Stimulated activated naive CD4-positive, alpha-beta T cell treated with Interleukin-2 at 50 U/mL for 16 hours (primary cell): ENCODE results near the gene ARL5A.

Experiments used
- DNase-seq: peaks from one replicate; lab custom pipeline; 2025; lab: John Stamatoyannopoulos, UW

Gene ARL5A

DNA sequence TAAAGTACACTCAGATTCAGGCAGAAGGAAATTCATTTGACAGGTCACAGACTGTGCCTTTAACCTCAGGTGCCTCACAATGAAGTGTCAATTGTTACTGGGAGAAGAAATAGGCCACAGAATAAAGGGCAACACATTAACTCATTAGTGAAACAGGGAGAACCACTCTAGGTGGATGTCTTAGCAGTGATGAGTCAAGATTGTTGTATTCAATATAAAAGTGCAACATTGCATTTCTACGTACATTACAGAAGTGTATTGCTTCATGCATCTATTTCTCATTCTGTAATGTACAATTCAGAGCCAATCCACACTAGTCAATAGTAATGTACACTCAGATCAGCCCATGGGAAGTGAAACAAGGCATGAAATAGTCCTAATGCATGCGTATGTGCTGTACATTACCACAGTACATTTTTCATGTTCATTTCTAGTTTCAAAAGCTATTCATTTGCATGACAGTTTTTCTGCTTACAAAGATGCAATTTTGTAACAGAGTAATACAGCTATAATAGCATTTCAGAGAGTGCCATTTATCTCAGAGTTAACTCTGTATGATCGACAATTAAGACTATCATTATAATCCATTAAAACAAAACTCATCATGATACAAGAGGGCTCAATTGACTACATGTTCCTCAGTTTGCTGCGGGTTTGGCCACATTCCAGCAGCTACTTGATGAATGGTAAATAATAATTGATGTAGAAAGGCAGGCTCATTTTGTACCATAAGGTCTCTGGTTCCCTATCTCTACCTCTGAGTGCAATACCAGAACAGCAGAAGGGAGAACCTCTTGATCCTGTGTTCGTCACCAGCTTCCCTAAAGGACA is 12.2 kb upstream of the ARL5A start:
- DNase-seq = no peak

GRCh38 chr2:151837926-151838325 is 9.7 kb upstream of the ARL5A start:
- no peak for DNase-seq

GRCh38 chr2:151833984-151834383 is 5.8 kb upstream of the ARL5A start:
- DNase-seq = no peak

DNA sequence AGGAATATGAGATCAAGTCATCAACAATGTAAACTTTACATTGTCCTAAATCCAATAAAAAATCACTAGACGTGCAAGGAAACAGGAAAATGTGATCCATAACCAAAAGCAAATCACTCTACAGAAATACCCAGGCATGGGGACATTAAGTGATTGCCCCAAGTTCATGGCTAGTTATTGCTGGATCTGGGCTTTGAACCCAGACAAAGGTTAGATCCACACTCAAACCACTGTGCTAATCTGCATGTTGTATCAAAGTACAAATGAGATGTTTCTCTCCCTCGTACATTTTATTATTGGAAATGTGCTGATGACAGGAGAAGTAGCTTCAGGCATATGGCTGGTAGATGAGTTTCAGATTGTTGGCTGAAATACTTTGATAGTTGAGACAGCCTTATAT is 2.7 kb upstream of the ARL5A start:
- DNase-seq = no peak

DNA sequence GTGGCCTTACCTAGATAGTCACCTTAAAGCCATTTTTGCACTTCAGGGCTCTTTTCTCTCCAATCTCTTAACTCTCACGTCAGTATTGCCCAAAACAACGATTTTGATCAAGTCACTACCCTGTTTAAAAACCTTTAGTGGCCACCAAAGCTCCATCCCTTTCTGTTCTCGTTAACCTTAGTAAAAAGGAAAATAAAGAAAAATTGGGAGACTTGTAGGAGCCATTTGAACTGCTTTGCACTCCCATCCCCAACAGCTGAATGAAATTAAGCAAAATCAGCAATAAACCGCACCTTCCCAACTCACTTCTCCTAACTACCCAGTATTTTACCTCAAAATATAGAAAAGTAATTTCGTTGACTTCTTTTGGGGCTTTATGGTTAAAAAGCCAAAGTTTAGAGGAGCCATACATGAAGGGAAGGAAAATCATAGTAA is 686 bp upstream of the ARL5A start:
- no peak for DNase-seq

DNA sequence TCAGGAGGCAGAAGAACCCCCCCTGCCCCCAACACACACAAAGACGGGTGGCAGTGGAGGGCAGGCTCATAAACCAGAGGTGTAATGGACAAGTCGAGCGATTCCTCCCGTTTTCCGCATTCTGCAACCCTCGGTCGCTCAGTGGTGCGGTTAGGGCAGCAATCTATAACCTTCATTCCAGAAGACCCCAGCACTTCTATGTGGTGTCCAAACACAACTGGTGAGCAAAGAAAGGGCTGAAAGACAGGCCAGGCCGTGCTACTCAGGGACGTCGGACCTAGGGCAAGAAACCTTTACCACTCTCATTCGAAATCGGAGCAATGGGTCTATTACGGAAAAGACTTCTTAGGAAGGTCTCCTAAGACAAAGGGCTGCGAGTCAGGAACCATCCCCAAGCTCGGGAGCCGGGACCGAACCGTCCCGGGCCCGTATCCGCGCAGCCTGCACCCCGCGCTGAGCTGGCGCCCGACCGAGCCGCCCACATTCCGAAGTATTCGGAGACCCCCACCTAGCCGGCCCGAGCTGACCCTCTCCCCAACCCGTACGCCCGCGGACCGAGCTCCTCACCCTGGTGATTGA is 568 bp downstream of the ARL5A start:
- DNase-seq = peak; percentile 5

DNA sequence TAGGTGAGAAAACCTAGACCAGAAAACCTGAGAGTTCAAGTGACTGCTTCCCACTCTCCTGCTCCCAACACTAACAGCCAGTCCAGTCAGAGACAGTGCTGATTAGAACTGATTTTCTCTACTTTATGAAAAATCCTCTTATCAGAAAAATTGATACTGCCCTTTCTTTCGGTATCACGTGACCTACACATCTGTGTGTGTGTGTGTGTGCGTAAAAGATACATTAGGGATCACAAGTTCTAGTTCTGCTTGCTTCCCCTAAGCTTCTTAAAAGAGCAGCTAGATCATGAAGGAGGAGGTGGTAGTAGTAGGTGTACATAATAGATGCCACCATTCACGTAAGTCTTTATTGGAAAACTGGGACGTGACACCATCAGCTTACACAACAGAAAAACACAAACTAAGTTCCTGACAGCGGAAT is 1.5 kb downstream of the ARL5A start:
- no peak for DNase-seq

DNA sequence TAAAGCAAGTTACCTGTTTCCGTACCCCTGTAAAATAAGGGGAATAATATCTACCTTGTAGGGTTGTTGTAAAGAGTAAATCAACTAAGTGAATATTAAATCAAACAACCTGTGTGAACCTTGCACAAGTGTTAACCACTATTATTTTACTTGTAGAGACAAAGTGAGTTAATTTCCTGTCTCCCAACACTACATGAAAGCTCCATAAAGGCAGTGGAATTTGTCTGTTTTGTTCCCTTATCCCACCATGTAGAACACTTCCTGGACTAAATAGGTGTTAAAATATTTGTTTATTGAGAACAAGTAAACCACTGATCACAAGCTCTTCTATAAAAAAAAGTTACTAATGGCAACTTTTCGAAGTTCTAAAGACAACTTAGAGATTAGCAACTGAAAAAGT is 3.3 kb downstream of the ARL5A start:
- DNase-seq = no peak

DNA sequence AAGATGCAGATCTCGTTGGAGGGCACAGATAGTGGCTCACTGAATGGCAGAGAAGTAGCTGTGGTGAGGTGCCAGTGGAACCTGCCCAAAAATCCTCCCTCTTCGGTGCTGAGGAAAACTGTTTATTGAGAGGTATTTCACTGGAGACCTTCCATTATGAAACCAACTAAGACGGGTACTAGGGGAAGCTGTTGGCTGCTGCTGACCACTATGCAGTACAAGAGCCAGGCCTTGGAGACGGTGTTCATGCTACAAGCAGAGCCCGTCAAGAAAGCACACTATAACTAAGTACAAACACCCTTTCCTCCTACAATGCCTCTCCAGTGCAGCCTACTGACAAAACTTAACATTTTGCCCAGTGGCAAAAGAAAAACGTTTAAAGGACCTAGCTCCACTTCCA is 4.6 kb downstream of the ARL5A start:
- no peak for DNase-seq

DNA sequence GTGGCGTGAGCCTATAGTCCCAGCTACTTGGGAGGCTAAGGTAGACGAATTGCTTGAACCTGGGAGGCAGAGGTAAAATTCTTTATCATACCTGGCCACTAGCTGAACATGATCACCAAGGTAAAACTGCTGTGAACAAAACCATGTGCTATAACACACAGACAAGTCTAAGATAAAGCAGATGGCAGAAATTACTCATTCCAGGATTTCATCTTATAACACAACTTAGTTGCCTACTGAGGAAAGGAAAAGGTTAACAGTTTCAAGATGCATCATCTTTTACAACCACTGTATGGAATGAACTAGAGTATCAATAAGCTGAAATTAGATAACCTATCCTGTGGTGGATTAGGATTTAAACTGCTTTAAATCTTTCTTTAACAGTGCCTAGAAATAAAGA is 8.3 kb downstream of the ARL5A start:
- DNase-seq = no peak

DNA sequence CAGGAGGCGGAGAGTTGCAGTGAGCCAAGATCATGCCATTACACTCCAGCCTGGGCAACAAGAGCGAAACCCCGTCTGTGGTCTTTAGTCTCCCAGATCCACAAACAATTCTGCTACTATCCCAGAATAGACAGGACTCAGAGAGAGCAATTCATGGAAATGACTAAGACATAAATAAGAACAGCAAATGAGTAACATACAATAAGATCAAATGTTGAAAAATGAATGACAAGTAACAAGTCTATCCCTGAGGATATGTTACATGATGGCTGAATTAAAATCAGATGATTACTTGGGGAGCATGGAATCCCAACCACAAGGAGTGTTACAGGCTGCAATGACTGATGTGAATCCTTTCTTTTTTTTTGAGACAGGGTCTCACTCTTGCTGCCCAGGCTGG is 10.3 kb downstream of the ARL5A start:
- DNase-seq = no peak

GRCh38 chr2:151816843-151817242 is 11.4 kb downstream of the ARL5A start:
- DNase-seq = no peak

- no peak for DNase-seq
These were observed 12.3 kb downstream of the ARL5A start for GRCh38 chr2:151815821-151816489.

DNA sequence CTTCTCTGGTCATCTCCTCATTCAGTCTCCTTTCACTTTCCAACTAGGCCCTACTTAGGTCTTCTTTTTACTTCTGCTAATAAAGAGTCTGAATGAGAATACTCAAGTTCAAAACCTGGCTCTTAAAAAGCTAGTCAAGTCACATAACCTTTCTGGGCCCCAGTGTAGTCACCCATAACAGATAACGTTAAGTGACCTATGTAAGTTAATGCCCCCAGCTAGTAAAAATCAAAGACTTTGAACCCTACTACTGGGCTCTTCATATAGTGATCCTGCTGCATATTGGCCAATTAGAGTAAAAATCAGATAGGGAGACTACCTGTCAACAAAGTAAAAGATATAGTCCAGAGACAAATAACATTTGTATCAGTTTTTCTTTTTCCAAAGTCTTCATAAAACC is 17.7 kb downstream of the ARL5A start:
- no peak for DNase-seq

DNA sequence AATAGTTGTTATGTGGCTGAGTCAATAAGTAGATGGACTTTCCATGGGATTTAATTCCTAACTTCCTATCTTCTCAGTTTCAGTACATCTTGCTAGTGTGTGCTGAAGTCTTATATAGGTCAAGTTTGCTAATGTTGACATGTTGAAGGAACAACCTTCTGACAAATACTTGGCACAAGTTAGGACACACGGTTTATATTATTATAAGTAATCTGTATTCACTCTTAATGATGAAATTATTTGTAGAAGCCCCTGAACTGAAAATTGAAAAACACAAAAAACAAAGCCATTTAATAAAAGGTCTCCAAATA is 19.2 kb downstream of the ARL5A start:
- DNase-seq = no peak

DNA sequence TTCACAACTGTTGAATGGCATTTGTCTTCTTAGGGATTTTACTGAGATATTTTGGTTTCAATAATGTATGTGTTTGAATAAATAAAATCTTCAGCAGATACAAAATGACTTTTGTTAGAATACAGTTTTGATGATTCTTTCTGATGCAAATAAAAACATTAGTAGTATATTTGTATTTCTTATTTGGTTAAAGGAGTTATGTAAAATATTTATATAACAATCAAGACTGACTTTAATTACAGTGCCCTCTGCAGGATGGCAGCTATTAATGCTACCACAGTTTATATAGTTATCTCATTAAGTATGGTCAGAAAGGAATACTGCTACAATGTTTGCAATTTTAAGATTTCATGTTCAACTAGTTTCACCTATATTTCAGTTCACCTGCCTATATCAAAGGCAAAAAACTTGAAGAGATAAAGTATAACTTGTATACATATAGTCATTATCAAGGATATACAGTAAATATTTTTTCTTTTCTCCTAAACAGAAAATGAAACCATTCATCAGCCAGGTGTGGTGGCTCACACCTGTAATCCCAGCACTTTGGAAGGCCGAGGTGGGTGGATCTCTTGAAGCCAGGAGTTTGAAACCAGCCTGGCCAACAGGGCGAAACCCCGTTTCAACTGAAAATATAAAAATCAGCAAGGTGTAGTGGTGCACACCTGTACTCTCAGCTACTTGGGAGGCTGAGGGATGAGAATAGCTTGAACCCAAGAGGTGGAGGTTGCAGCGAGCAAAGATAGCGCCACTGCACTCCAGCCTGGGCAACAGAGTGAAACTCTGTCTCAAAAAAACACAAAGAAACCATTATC is 19.8 kb downstream of the ARL5A start:
- DNase-seq = no peak

DNA sequence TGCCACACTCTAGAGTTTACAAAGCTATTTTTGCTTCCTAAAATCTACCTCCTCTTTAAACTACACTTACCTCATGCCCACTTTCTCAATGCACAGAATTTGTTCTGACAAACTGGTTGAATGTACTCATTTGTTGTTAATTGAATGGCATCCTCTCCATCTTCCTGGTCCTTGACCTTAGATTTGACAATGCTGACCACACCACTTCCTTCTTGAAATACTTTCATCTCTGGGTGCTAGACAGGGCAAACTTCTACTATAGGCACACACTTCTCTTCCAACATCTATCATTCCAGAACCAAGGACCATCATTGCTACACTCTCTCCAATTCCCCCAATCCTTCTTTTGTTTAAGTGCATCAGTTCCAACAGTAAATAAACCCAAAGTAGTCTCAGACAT is 22.3 kb downstream of the ARL5A start:
- DNase-seq = no peak

DNA sequence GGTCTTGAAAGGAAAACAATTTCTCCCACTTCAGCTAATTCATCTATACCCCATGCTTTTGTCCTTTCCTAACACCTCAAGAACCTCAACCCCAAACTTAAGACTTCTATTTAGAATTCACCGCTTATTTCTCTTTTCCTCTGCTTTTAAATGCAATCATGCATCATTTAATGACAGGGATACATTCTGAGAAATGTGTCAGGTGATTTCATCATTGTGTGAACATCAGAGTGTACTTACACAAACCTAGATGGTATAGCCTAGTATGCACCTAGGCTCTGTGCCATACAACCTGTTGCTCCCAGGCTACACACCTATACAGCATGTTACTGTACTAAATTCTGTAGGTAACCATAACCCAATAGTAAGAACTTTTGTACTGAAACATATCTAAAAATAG is 22.9 kb downstream of the ARL5A start:
- DNase-seq = no peak

DNA sequence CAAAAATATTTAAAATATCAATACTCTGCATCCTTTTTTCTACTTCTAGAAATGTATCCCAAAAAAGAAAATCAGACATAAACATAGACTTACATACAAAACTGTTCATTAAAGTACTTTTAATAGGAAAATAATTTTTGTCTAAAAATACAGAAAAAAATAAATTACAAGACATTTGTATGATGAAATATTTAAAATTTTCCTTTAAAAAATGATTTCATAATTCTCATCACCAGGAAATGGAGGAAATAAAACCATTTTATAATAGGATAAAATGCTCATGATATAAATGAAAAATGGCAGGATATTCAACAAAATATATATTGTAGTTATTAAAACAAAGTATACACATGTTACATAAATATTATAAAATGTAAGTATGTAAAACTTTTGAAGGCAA is 24.4 kb downstream of the ARL5A start:
- DNase-seq = no peak

DNA sequence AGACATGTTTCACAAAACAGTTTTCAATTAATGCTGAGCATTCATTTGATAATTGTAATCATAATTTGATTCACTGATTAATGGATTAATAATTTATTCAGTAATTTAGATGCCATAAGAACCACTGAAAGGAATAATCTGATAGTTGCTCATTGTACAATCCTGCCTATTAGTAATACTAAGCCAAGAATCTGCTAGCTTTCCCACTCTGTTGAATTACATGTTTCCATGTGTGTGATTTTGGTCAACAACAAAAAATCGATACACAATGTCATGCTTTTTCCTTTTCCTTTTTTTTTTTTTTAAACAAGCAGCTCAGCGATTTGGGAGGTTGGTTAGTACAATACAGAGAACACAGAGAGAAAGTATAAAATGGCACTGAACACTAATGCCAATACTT is 25.9 kb downstream of the ARL5A start:
- no peak for DNase-seq

- no peak for DNase-seq
These were observed 28.3 kb downstream of the ARL5A start for GRCh38 chr2:151799886-151800292.

- no peak for DNase-seq
These were observed 31.4 kb downstream of the ARL5A start for GRCh38 chr2:151796774-151797173.
